Adipocyte (in vitro differentiated cells): ENCODE measurements around the gene AMBP.
A peak's percentile ranks its signal among the peaks of the same experiment; 100 is the strongest.

Source experiments
- DNase-seq: peaks from one replicate; pipeline ENCODE4 v3.0.0-alpha.2; 2015; ENCODE audit warnings: low read depth
- H3K27me3 ChIP-seq: replicated peaks from 2 replicates; pipeline ENCODE4 v1.7.0; 2013; ENCODE audit warnings: mild to moderate bottlenecking, low read length, moderate library complexity; ENCODE audit not compliant: control insufficient read depth, insufficient read depth
- H3K36me3 ChIP-seq: 2 replicates; pipeline ENCODE4 v1.7.0; 2013; ENCODE audit warnings: low read length, mild to moderate bottlenecking, moderate library complexity; ENCODE audit not compliant: control insufficient read depth, insufficient read depth, severe bottlenecking
- H3K4me1 ChIP-seq: 2 replicates; pipeline ENCODE4 v1.7.0; 2013; ENCODE audit warnings: mild to moderate bottlenecking, low read length, moderate library complexity; ENCODE audit not compliant: control insufficient read depth, insufficient read depth
- H3K4me3 ChIP-seq: 2 replicates; pipeline ENCODE4 v1.7.0; 2013; ENCODE audit warnings: mild to moderate bottlenecking, low read length, moderate library complexity
- H3K9ac ChIP-seq: 2 replicates; pipeline ENCODE4 v1.7.0; 2013; ENCODE audit warnings: mild to moderate bottlenecking, low read length, moderate library complexity
- H3K9me3 ChIP-seq: 2 replicates; pipeline ENCODE4 v1.7.0; 2013; ENCODE audit warnings: mild to moderate bottlenecking, low read length, moderate library complexity; ENCODE audit not compliant: control insufficient read depth

Gene AMBP

GRCh38 chr9:114078781-114079156, 669 bp upstream of the AMBP start:
- Histone ChIP-seq H3K9me3 (no peaks in the 10 kb centered on the region), H3K4me3 (no peak overlapping the region), H3K36me3 (no peaks in the 10 kb centered on the region), H3K9ac (no peak overlapping the region), H3K4me1 (peaks cover 3% of the 10 kb centered on the region), H3K27me3 (peaks cover 47% of the 10 kb centered on the region)
- no peak for DNase-seq

GRCh38 chr9:114077162-114077837, 800 bp downstream of the AMBP start:
- no peak overlapping the region for H3K4me3 ChIP-seq
- H3K9me3 ChIP-seq, result no peaks in the 10 kb centered on the region
- H3K27me3 ChIP-seq, result peaks cover 47% of the 10 kb centered on the region
- H3K36me3 ChIP-seq, result no peaks in the 10 kb centered on the region
- H3K9ac ChIP-seq, result no peak overlapping the region
- peaks cover 6% of the 10 kb centered on the region for H3K4me1 ChIP-seq
- DNase-seq, result no peak

- H3K4me1 ChIP-seq, result peaks cover 12% of the 10 kb centered on the region
- H3K36me3 ChIP-seq, result no peaks in the 10 kb centered on the region
- no peaks in the 10 kb centered on the region for H3K9me3 ChIP-seq
- H3K4me3 ChIP-seq, result no peak overlapping the region
- no peak overlapping the region for H3K9ac ChIP-seq
- DNase-seq, result no peak
- H3K27me3 ChIP-seq, result peaks cover 47% of the 10 kb centered on the region
These were observed 1.6 kb downstream of the AMBP start for GRCh38 chr9:114076237-114077161.

DNA sequence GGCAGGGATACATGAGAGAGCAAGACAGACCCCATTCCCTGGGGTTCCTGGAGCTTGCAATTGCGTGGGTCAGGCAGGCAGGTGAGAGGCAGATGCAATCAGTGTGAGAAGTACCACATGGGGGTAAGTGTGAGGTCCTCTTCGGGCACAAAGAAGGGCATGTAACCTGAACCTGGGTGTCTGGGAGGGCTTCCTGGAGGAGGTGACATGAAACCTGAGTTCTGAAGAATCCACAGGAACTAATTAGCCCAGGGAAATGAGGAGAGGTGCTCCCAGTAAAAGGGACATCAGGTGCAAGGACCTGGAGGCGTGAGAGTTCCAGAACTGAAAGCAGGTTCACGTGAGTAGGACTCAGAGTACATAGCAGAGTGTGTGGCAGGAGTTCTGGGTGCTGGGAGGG, 2.5 kb downstream of the AMBP start:
- no peaks in the 10 kb centered on the region for H3K36me3 ChIP-seq
- no peak overlapping the region for H3K4me3 ChIP-seq
- DNase-seq, result no peak
- no peak overlapping the region for H3K9ac ChIP-seq
- peaks cover 12% of the 10 kb centered on the region for H3K4me1 ChIP-seq
- peaks cover 50% of the 10 kb centered on the region for H3K27me3 ChIP-seq
- no peaks in the 10 kb centered on the region for H3K9me3 ChIP-seq

DNA sequence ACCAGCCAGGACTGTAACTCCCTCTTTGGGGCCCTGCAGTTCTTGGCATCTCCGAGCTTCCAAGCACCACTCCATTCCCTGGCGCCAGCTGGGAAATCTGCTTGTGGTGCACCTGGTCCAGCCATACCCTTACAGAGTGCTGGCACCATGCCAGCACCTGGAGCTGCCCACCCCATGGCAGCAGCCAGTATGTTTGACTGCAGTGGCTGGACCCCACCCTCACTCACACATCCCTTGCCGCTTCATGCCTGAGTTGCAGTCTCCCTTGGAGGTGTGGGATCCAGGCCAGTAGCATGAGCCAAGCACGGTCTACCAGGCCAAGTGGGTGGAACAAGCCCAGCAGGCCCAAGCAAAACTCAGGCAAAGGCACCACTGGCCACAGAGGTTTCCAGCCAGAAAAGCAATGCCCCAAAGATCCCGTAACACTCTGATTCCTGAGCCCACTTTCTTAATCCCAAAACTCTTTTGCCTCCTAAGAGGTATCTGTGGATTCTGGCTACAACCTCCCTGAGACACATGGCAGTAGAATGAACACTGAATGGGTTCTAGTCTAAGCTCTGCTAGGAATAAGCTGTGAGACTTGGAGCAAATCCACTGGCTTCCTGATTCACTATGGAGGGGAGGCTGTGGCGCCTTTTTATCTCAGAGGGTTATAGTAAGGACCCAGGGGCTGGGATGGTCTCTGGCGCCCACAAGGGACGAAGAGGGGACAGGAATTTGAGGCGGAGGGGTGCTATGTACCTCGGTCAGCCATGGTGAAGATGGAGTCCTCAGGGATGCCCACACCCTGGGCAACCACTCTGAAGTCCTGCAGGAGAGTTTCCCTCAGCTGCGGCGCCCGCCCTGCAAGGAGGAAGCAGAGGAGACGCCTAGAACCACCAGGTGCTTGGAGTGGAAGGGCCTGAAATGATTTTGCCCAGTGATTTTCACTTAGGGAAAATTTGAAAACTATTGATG, 5.6 kb downstream of the AMBP start:
- DNase-seq, result peak; percentile 17
- Histone ChIP-seq H3K4me1 (peaks cover 12% of the 10 kb centered on the region), H3K9me3 (no peaks in the 10 kb centered on the region), H3K36me3 (no peaks in the 10 kb centered on the region), H3K4me3 (no peak overlapping the region), H3K9ac (no peak overlapping the region), H3K27me3 (peaks cover 39% of the 10 kb centered on the region)

- Histone ChIP-seq H3K27me3 (peaks cover 36% of the 10 kb centered on the region), H3K9ac (no peak overlapping the region), H3K36me3 (no peaks in the 10 kb centered on the region), H3K4me1 (peaks cover 12% of the 10 kb centered on the region), H3K4me3 (no peak overlapping the region), H3K9me3 (no peaks in the 10 kb centered on the region)
- no peak for DNase-seq
These were observed 6.8 kb downstream of the AMBP start for GRCh38 chr9:114071197-114071795.

DNA sequence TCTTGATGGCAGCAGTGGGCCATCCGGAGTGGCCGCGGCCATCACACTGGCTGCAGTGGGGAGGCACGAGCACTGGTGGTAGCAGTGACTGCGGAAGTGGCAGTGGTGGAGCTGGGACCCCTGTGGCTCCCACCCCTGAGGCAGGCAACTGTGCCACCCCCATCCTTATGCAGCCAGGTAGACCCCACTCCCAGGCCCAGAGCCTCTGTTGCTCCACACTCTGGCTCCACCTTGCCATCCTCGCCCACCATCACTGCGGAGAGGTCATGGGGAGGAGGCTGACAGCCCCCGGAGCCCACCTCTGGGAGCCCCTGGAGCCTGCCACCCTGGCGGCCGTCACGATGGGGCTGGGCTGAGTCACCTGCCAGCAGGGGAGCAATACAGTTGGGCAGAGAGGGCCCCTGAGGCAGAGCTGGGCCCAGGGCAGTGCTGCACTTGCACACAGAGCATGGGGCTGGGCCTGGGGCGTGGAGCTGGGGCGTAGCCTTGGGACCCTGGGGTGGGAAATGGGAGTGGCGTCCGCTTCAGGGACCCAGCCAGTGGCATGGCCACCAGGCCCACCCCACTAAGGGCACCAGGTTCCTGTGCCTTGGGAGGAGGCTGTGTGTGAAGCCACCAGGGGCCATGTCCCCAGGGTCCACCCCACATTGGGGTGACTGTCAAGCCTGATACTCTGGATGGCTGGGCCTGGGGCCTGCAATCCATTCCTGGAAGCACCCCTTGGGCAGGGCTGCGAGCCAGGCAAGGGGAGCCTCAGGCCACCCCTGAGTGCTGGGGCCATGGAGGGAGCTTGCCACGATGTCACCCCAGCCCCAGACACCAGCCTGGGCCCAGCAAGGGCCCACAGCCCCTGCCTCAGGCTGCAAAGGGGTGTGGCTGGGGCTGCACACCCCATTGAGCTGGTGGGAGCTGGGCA, 7.7 kb downstream of the AMBP start:
- Histone ChIP-seq H3K4me3 (no peak overlapping the region), H3K9me3 (no peaks in the 10 kb centered on the region), H3K4me1 (peaks cover 12% of the 10 kb centered on the region), H3K27me3 (peaks cover 35% of the 10 kb centered on the region), H3K9ac (no peak overlapping the region), H3K36me3 (no peaks in the 10 kb centered on the region)
- no peak for DNase-seq

- Histone ChIP-seq H3K9ac (no peak overlapping the region), H3K4me1 (peaks cover 12% of the 10 kb centered on the region), H3K9me3 (no peaks in the 10 kb centered on the region), H3K36me3 (no peaks in the 10 kb centered on the region), H3K4me3 (no peak overlapping the region), H3K27me3 (peaks cover 31% of the 10 kb centered on the region)
- no peak for DNase-seq
These were observed 8.5 kb downstream of the AMBP start for GRCh38 chr9:114069476-114070187.

GRCh38 chr9:114065304-114065703, 12.8 kb downstream of the AMBP start:
- peaks cover 15% of the 10 kb centered on the region for H3K9me3 ChIP-seq
- no peak overlapping the region for H3K9ac ChIP-seq
- H3K27me3 ChIP-seq, result peaks cover 61% of the 10 kb centered on the region
- peaks cover under 1% of the 10 kb centered on the region for H3K4me1 ChIP-seq
- H3K36me3 ChIP-seq, result no peaks in the 10 kb centered on the region
- H3K4me3 ChIP-seq, result no peak overlapping the region
- no peak for DNase-seq
